Gastrocnemius medialis (tissue), 4 donors: Measurements from ENCODE around the gene SPATA4.

Source experiments
- POLR2A ChIP-seq, 2 donors: fragments of 450-650 bp; IDR thresholded peaks; one replicate each; pipeline ENCODE4 v1.6.1; 2017; ENCODE audit warnings: antibody characterized with exemption in 2 of 2, mild to moderate bottlenecking in 2 of 2, moderate library complexity in 2 of 2
- TF ChIP-seq, protein P1 (sequence below), 5 experiments: fragments of 450-650 bp in 3 of 5; fragments of 200-600 bp in 2 of 5; sonication (generic) in 2 of 5; IDR thresholded peaks in 4 of 5; conservative IDR thresholded peaks in 1 of 5; 1 replicate in 4 of 5; 2 replicates in 1 of 5; pipeline ENCODE4 v1.5.1; 2016 to 2019; ENCODE audit warnings: antibody characterized with exemption in 5 of 5, mild to moderate bottlenecking in 3 of 5, moderate library complexity in 3 of 5

DNA sequence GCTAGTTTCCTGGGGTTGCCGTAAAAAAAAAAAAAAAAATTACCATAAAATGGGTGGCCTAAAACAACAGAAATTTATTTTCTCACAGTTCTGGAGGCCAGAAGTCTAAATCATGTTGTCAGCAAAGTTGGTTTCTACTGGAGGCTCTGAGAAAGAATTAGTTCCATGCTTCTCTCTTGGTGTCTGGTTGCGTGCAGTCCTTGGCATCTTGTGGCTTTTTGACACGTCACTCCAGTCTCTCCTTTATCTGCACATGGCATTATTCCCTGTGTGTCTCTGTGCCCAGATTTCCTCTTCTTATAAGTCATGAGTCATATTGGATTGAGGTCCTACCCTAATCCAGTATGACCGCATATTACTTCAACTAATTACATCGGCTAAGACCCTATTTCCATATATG is 38.7 kb downstream of the SPATA4 start:
- TF ChIP-seq, protein P1, sequence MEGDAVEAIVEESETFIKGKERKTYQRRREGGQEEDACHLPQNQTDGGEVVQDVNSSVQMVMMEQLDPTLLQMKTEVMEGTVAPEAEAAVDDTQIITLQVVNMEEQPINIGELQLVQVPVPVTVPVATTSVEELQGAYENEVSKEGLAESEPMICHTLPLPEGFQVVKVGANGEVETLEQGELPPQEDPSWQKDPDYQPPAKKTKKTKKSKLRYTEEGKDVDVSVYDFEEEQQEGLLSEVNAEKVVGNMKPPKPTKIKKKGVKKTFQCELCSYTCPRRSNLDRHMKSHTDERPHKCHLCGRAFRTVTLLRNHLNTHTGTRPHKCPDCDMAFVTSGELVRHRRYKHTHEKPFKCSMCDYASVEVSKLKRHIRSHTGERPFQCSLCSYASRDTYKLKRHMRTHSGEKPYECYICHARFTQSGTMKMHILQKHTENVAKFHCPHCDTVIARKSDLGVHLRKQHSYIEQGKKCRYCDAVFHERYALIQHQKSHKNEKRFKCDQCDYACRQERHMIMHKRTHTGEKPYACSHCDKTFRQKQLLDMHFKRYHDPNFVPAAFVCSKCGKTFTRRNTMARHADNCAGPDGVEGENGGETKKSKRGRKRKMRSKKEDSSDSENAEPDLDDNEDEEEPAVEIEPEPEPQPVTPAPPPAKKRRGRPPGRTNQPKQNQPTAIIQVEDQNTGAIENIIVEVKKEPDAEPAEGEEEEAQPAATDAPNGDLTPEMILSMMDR (IDR thresholded peaks at IDR 0.05 in 4 of 5, conservative IDR thresholded peaks at IDR 0.05 in 1 of 5): no peak
- no peak for TF ChIP-seq POLR2A (IDR thresholded peaks at IDR 0.05)
